Measurements from ENCODE around the gene PPP2R2C.

DNA sequence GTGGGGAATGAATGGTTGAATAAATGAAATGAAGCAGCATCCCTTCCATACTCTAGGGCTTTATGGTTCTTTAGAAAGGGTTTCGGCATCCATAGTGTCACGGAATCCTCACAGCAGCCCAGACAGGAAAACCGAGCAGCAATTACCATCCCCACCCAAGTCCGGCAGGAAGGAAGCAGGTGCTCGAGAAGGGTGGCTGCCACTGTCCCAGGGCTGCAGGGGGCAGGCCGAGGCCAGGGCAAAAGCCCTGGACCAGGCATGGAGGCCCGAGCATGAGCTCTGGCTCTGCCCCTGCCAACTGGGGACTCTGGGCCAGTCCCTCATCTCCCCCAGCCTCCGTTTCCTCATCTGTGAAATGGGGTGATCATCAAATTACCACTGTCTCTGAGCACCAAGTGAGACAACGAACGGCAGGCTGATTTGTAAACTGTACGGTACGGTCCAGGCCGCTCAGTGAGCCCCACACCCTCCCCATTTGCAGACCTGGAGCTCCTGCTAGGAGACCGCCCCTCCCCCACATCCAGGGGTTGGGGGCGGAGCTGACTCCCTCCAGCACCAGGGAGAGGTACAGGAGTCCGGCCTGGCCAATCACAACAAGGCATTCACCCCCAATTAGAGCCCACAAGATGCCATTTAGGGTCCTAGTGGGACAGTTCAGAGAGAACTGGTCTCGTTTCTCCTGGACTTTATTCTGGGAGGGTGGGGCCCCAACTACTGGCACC lies 102.3 kb downstream of the PPP2R2C start:
- TF ChIP-seq, protein P1, sequence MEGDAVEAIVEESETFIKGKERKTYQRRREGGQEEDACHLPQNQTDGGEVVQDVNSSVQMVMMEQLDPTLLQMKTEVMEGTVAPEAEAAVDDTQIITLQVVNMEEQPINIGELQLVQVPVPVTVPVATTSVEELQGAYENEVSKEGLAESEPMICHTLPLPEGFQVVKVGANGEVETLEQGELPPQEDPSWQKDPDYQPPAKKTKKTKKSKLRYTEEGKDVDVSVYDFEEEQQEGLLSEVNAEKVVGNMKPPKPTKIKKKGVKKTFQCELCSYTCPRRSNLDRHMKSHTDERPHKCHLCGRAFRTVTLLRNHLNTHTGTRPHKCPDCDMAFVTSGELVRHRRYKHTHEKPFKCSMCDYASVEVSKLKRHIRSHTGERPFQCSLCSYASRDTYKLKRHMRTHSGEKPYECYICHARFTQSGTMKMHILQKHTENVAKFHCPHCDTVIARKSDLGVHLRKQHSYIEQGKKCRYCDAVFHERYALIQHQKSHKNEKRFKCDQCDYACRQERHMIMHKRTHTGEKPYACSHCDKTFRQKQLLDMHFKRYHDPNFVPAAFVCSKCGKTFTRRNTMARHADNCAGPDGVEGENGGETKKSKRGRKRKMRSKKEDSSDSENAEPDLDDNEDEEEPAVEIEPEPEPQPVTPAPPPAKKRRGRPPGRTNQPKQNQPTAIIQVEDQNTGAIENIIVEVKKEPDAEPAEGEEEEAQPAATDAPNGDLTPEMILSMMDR (IDR thresholded peaks at IDR 0.05), result no peak
- TF ChIP-seq POLR2A (IDR thresholded peaks at IDR 0.05), result no peak

All from heart left ventricle (tissue), 13 donors.